Esophagus squamous epithelium (tissue), 4 donors: Measurements from ENCODE around the gene EEPD1.

Experiments
- CTCF ChIP-seq, 6 experiments: fragments of 450-650 bp in 4 of 6; fragments of 200-600 bp in 2 of 6; sonication (generic) in 2 of 6; IDR thresholded peaks; one replicate each; pipeline ENCODE4 v1.5.1; 2016 to 2019; ENCODE audit warnings: antibody characterized with exemption in 6 of 6, mild to moderate bottlenecking in 4 of 6, moderate library complexity in 4 of 6
- POLR2A ChIP-seq, 4 donors: fragments of 450-650 bp; IDR thresholded peaks; one replicate each; pipeline ENCODE4 v1.6.1; 2017; ENCODE audit warnings: antibody characterized with exemption in 4 of 4, mild to moderate bottlenecking in 4 of 4, moderate library complexity in 3 of 4

- TF ChIP-seq CTCF (IDR thresholded peaks at IDR 0.05) (no peak), POLR2A (IDR thresholded peaks at IDR 0.05) (no peak)
Measured at GRCh38 chr7:36285276-36285675, 132.2 kb downstream of the EEPD1 start.
